Measurements from ENCODE around the gene OGDH. TPM values are rescaled to one million over a fixed set of nuclear protein-coding genes. Genes with fewer than 3 reads are reported as not detected.

The OGDH gene
- total RNA-seq, 1 donor from 2014 or later: 105 TPM

DNA sequence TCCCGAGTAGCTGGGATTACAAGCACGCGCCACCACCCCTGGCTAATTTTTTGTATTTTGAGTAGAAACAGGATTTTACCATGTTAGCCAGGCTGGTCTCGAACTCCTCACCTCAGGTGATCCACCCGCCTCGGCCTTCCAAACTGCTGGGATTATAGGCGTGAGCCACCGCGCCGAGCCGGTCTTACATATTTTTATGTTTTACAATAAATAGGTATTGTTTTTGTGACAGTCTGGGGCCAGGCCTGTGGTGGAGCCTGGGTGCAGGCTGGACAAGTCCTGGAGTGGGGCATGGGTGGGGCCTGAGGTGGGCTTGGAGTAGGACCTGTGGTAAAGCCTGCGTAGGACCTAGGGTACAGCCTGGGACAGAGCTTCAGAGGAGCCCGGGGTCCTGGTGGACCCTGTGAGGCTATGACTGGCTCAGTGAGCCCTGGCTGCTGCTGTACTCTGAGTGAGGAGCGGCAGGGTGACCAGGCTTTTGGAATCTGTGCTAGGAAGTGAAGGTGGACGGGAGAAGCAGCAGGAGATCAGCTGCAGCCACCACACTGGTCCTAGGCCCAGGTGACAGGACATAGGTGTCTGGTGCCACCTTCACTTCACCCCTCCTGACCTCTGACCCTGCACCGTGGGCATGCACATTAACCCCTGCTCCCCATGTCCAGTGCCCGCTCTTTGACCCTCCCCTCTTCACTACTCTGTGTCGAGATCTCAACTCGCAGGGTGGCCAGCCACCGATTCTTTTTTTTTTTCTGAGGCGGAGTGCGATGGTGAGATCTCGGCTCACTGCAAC is 132.6 kb downstream of the OGDH start:
- peaks cover 11% of the 10 kb centered on the region for H3K4me1 Mint-ChIP-seq (ENCODE audit: low read depth)
- DNase-seq (ENCODE audit: low spot score): no peak

DNA sequence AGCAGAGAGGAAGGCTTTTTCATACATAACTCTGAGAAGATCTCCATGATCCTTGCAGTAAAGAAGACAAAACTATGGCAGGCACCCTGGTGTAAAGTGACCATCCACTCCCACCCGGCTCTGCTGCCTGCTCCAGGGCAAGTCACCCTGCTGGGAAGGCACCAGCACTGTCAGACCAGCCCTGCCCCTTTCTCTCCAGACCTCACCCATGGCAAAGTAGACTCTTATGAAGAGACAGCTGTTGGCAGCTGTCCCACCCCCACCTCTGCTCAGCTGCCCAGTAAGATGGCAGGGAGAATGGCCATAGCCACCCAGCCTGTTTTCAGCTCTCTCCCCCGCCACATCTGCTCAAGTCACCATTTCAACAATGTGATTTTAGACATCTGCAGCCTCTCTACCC is 133.6 kb downstream of the OGDH start:
- peaks cover 7% of the 10 kb centered on the region for H3K4me1 Mint-ChIP-seq (ENCODE audit: low read depth)
- no peak overlapping the region for H3K27ac Mint-ChIP-seq
- intact Hi-C loops (cut with micrococcal nuclease): no loop called here
- H3K27me3 Mint-ChIP-seq (ENCODE audit: low read depth): no peaks in the 10 kb centered on the region
- no peaks in the 10 kb centered on the region for H3K9me3 Mint-ChIP-seq
- no peak for DNase-seq (ENCODE audit: low spot score)
- H3K36me3 Mint-ChIP-seq (ENCODE audit: low read depth): no peaks in the 10 kb centered on the region
- no peak overlapping the region for H3K4me3 Mint-ChIP-seq (ENCODE audit: low read depth)

More for the DNA sequence above, 132.6 kb downstream of the OGDH start:
- H3K36me3 Mint-ChIP-seq (ENCODE audit: low read depth): no peaks in the 10 kb centered on the region
- H3K27me3 Mint-ChIP-seq (ENCODE audit: low read depth): no peaks in the 10 kb centered on the region
- H3K9me3 Mint-ChIP-seq: no peaks in the 10 kb centered on the region
- intact Hi-C loops (cut with micrococcal nuclease): loop anchor here (5.0 kb wide), 1 partner anchor 122 kb away; no protein-coding TSS in a partner anchor
- H3K4me3 Mint-ChIP-seq (ENCODE audit: low read depth): no peak overlapping the region
- H3K27ac Mint-ChIP-seq: no peak overlapping the region

DNA sequence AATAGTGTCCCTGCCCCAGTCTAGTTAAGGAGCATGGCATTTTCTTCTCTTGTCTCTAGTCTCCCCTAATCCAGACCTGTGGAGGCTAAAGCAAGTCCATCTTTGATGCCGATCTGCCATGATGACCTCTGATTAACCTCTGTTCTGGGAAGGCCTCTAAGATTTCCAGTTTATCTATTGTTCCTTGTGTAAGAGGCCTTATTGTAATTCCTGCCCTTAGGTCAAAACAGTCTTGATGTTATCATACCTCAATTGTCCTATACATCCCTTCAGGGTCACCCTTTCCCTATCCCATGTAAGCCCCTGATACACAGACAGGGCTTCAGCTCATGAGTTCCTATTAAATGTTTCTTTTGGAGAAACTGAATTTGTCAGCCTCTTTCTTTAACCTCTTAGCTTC is 137.3 kb downstream of the OGDH start:
- no peak overlapping the region for H3K4me3 Mint-ChIP-seq (ENCODE audit: low read depth)
- H3K4me1 Mint-ChIP-seq (ENCODE audit: low read depth): peaks cover 8% of the 10 kb centered on the region
- H3K27ac Mint-ChIP-seq: no peak overlapping the region
- no peaks in the 10 kb centered on the region for H3K27me3 Mint-ChIP-seq (ENCODE audit: low read depth)
- H3K9me3 Mint-ChIP-seq: no peaks in the 10 kb centered on the region
- no peak for DNase-seq (ENCODE audit: low spot score)
- H3K36me3 Mint-ChIP-seq (ENCODE audit: low read depth): no peaks in the 10 kb centered on the region
- intact Hi-C loops (cut with micrococcal nuclease): no loop called here

DNA sequence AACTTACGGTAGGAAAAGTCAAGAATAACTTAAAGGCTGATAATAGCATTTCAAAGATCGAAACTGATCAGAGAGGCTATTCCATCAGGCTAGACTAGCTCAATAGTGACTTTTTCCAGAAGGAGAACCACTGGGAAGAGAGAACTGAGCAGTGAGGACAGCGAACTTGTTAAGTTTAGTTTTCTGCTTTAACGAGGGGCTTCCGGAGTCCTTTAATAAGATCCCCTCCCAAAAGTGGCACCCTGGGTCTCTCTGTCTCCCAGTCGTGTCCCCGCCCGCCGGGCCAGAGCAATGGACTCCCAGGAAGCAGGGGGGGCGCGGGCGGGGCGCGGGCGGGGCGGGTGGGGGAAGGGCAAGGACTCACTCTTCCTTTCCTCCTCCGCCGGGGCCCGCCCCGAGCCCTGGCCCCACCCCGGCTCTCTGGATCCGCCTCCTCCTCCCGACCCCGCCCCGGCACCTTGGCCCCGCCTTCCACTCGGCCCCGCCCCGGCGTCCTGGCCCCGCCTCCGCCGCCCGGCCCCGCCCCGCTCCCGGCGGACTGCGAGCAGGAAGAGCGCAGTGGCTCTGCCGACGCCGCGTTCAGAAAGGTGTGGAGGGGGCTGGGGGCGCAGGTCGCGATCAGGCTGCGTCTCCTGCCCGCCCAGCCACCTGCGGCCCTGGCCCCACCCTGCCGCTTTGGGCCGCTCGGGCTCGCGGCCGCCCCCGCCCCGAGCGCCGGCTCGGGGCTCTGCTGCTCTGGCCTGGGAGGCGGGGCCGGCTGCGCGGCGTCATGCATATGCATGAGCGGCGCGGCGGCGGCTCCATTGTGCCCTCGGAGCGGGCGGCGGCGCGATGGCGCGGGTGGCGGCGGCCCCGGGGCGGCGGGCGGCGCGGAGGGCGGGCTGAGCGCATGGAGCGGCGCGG is 141.9 kb downstream of the OGDH start, which contains the start of gene ZMIZ2:
ZMIZ2 (plus strand) TSS at position 803 of the 903 bp plus-strand sequence. CDS start 7,403 bp downstream, outside the sequence.
- intact Hi-C loops (cut with micrococcal nuclease): loop anchor here (1.0 kb wide), 4 partner anchors 13 to 166 kb away; partner anchors contain the start of genes OGDH, PPIA and TMED4
- peaks cover 20% of the 10 kb centered on the region for H3K36me3 Mint-ChIP-seq (ENCODE audit: low read depth)
- peak; percentile 87 for DNase-seq (ENCODE audit: low spot score)
- no peaks in the 10 kb centered on the region for H3K27me3 Mint-ChIP-seq (ENCODE audit: low read depth)
- H3K27ac Mint-ChIP-seq: peak within 1 kb of the TSS; percentile 94
- H3K4me1 Mint-ChIP-seq (ENCODE audit: low read depth): peaks cover 31% of the 10 kb centered on the region
- H3K4me3 Mint-ChIP-seq (ENCODE audit: low read depth): peak within 1 kb of the TSS; percentile 85
- no peaks in the 10 kb centered on the region for H3K9me3 Mint-ChIP-seq

DNA sequence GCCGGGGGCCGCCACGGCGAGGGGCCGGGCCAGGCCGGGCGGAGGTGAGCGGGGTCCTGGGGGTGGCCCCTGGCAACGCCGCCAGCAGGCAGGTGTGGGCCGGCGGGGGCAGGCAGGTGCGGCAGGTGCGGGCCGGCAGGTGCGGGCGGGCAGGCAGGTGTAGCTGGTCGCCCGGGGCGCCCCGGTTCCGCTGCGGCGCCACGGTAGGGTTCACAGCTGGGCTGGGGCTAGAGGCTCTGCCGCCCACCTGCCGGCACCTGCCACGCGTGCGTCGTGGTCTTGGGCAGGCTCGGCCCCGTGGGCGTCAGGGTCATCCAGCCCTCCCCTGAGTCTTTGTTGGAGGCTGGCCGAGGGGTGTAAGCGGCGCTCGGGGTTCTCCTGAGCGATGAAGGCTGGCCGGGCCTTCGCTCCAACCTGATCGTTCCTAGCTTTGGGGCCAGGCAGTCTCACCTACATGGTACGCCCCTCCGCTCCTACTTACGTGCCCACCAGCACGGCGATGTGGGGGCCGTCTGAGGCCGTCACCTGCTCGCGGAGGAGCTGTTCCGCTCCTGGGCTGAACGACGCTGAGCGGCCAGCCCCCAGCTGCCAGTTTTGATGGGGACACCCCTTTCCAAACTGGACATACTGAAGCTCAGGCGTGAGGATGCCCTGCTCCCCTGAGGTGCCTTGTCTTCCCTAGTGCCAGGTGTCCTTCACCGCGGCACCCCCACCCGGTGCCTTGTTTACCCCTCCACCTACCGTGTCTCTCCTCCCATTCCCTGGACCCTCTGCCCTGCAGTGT is 142.7 kb downstream of the OGDH start:
- no peaks in the 10 kb centered on the region for H3K27me3 Mint-ChIP-seq (ENCODE audit: low read depth)
- H3K4me3 Mint-ChIP-seq (ENCODE audit: low read depth): peak overlapping the region; percentile 85
- DNase-seq (ENCODE audit: low spot score): no peak
- H3K36me3 Mint-ChIP-seq (ENCODE audit: low read depth): peaks cover 20% of the 10 kb centered on the region
- H3K9me3 Mint-ChIP-seq: no peaks in the 10 kb centered on the region
- intact Hi-C loops (cut with micrococcal nuclease): loop anchor here (1.0 kb wide), 4 partner anchors 14 to 167 kb away; partner anchors contain the start of genes OGDH, PPIA and TMED4
- H3K4me1 Mint-ChIP-seq (ENCODE audit: low read depth): peaks cover 31% of the 10 kb centered on the region
- H3K27ac Mint-ChIP-seq: peak overlapping the region; percentile 64

DNA sequence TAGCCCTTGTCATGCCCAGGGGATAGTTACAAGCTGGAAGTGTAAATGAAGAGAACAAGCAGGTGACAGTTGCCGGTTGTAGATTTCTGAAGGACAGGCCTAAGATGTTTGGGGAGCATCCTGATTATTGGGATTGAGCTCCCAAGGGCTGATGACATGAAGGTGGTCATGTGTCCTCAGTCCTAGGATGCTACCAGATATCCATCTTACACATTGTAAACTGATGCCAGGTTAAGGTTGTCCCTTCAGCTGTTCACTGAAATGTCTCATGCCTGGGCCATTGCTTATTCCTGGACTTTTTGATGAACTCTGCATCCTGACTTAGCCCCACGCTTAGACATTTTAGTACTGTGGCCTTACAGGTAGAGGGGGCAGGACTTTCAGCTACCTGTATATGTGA is 143.6 kb downstream of the OGDH start:
- Mint-ChIP-seq H3K4me3 (ENCODE audit: low read depth) (peak overlapping the region; percentile 85), H3K4me1 (ENCODE audit: low read depth) (peaks cover 31% of the 10 kb centered on the region), H3K27ac (peak overlapping the region; percentile 85), H3K9me3 (no peaks in the 10 kb centered on the region), H3K27me3 (ENCODE audit: low read depth) (no peaks in the 10 kb centered on the region), H3K36me3 (ENCODE audit: low read depth) (peaks cover 20% of the 10 kb centered on the region)
- intact Hi-C loops (cut with micrococcal nuclease): loop anchor here (2.0 kb wide), 1 partner anchor 99 kb away; the partner anchor contains the start of gene H2AZ2
- DNase-seq (ENCODE audit: low spot score): no peak

DNA sequence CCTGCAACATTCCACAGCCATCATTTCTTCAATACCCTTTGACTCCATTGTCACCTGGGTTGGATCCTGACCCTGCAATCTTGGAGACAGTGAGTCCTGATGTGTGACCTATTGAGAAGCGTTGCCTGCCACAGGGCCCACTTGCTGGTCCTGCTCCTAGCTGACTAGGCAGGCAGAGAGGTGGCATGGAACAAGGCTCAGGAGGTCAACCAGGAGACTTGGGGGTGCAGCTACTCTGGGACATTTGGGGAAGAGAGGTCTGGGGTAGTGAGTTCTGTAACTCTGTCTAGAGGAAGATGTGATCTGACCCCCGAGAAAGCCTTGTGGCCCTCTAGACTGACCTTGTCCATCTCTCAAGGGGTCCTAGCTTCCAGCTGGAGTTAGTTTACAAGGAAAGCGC is 144.0 kb downstream of the OGDH start:
- Mint-ChIP-seq H3K4me1 (ENCODE audit: low read depth) (peaks cover 31% of the 10 kb centered on the region), H3K27ac (peak overlapping the region; percentile 85), H3K9me3 (no peaks in the 10 kb centered on the region), H3K4me3 (ENCODE audit: low read depth) (peak overlapping the region; percentile 85), H3K27me3 (ENCODE audit: low read depth) (no peaks in the 10 kb centered on the region), H3K36me3 (ENCODE audit: low read depth) (peaks cover 20% of the 10 kb centered on the region)
- intact Hi-C loops (cut with micrococcal nuclease): loop anchor here (2.0 kb wide), 1 partner anchor 98 kb away; the partner anchor contains the start of gene H2AZ2
- no peak for DNase-seq (ENCODE audit: low spot score)

DNA sequence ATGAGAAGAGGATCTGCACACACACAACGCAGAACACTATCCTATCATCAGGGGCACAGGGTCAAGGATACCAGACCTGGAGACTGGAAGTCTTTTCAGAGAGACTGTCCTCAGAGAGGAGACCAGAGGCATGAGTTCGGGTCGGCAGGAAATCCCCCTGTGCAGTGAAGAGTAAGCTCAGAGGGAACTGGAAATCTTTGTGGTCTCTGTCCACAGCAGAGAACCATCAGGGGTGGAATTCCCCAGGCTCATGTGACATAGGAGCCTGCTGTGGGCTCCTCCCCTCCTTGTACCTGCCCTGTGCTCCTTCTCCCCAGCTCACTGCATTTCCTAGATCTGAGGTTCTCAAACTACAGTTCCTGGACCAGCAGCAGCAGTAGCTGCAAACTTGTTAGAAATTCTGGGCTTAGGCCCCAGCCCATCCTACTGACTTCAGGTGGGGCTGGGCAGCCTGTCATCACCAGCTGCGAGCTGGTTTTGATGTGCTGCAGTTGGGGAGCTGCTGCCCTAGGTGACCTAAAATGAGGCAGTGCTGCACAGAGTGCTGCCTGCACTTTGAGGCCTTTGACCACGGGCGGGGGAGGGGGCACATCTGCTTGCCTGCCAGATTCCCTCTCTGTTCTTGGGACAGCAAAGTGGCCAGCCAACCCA is 144.6 kb downstream of the OGDH start:
- no peaks in the 10 kb centered on the region for H3K27me3 Mint-ChIP-seq (ENCODE audit: low read depth)
- peaks cover 31% of the 10 kb centered on the region for H3K4me1 Mint-ChIP-seq (ENCODE audit: low read depth)
- intact Hi-C loops (cut with micrococcal nuclease): loop anchor here (2.0 kb wide), 1 partner anchor 98 kb away; the partner anchor contains the start of gene H2AZ2
- H3K9me3 Mint-ChIP-seq: no peaks in the 10 kb centered on the region
- H3K36me3 Mint-ChIP-seq (ENCODE audit: low read depth): peaks cover 20% of the 10 kb centered on the region
- H3K4me3 Mint-ChIP-seq (ENCODE audit: low read depth): peak overlapping the region; percentile 85
- peak overlapping the region; percentile 85 for H3K27ac Mint-ChIP-seq
- peak; percentile 49 for DNase-seq (ENCODE audit: low spot score)

DNA sequence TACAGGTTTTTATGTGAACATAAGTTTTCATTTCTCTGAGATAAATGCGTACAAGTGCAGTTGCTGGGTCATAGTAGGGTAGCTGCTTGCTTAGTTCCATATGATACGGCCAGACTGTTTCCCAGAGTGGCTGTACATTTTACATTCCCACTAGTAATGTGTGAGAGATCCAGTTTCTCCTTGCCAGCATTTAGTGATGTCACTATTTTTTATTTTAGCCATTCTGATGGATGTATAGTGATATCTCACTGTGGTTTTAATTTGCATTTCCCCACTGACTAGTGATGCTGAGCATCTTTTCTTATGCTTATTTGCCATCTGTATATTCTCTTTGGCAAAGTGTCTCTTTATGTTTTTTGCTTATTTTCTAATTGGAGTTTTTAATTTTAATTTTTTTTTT is 146.4 kb downstream of the OGDH start:
- Mint-ChIP-seq H3K27ac (no peak overlapping the region), H3K4me1 (ENCODE audit: low read depth) (peaks cover 25% of the 10 kb centered on the region), H3K27me3 (ENCODE audit: low read depth) (no peaks in the 10 kb centered on the region), H3K4me3 (ENCODE audit: low read depth) (no peak overlapping the region), H3K9me3 (no peaks in the 10 kb centered on the region), H3K36me3 (ENCODE audit: low read depth) (peaks cover 20% of the 10 kb centered on the region)
- DNase-seq (ENCODE audit: low spot score): no peak
- intact Hi-C loops (cut with micrococcal nuclease): no loop called here

DNA sequence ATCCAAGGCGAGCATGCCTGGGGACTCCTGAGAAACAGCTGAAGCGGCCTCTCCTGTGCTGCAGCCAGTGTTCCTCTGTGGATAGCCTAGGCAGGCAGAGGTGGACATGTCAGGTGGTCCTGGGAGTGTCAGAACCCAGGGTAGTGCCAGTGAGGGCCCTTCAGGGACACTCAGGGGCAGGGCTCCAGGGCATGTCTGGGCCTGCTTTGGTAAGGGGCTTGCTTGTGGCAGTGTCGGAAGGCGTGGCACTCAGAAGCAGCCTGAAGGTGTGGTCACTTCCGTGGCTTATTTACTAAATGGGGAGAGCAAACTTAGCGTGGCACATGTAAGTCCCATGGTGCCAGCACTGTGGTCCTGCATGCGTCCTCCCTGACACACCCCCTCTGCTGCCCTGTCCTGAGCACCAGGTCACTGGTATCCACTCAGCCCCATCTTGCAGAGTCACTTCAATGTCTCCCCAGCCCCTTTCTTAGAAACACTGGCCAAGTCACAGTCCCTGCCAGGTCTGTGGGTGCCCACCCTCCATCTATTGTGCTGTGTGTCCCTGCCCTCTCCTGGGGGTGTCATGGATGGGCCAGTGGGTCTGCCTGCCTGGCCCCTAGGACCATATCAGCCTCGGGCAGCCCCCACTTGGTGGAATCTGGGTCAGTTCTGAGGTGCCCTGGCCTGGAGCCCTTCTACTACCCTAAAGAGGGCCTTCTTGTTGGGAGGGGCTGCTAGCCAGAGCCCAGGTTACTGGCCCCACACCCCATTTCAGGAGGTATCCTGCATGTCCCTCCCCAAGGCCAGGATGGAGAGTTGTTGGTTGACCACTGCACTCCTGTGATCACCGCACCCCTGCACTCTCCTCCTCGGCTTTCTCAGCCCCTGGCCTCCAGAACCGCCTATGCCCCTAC is 148.6 kb downstream of the OGDH start:
- Mint-ChIP-seq H3K36me3 (ENCODE audit: low read depth) (peaks cover 23% of the 10 kb centered on the region), H3K4me1 (ENCODE audit: low read depth) (peaks cover 18% of the 10 kb centered on the region), H3K27me3 (ENCODE audit: low read depth) (no peaks in the 10 kb centered on the region), H3K4me3 (ENCODE audit: low read depth) (no peak overlapping the region), H3K9me3 (no peaks in the 10 kb centered on the region), H3K27ac (peak overlapping the region; percentile 7)
- DNase-seq (ENCODE audit: low spot score): no peak
- intact Hi-C loops (cut with micrococcal nuclease): no loop called here

Measured in activated T-helper 2 cell treated with anti-CD3 and anti-CD28 coated beads, Interferon-gamma antibody, Interleukin-2, Interleukin-4, amounts not matched to agents 10 μg/mL and 5 μg/mL and 100 μg/mL, durations not matched to agents 14 hours and 24 hours and 36 hours (primary cell).